HL-60 (cell line): ENCODE measurements around the gene KRT4.

Experiments
- SPI1 ChIP-seq: IDR thresholded peaks from 2 replicates; pipeline ENCODE4 v1.6.1; 2012; ENCODE audit warnings: low read depth, mild to moderate bottlenecking, borderline replicate concordance
- TF ChIP-seq, protein P1 (sequence below): IDR thresholded peaks from one replicate; pipeline ENCODE4 v1.5.1; 2011; ENCODE audit warnings: low read length, control low read depth, inconsistent platforms; ENCODE audit not compliant: insufficient read depth

DNA sequence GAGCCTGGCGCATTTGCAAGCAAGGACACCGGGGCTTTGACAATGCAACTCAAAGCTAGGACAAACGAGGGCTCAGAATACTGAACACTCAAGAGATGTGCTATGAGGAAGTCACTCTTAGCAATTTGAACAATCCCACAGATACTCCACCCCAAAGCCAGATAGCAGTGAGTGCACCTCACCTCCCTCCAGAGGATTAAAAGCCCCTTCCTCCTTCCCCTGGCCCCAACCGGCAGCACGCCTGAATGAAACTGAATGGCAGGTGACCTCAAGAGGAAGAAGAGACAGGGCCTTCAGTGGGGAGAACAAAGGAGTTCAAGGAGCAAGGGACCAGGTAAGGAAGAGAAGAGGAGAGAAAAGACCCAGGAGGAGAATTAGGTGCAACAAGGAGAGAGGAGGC is 36.8 kb upstream of the KRT4 start:
- TF ChIP-seq, protein P1, sequence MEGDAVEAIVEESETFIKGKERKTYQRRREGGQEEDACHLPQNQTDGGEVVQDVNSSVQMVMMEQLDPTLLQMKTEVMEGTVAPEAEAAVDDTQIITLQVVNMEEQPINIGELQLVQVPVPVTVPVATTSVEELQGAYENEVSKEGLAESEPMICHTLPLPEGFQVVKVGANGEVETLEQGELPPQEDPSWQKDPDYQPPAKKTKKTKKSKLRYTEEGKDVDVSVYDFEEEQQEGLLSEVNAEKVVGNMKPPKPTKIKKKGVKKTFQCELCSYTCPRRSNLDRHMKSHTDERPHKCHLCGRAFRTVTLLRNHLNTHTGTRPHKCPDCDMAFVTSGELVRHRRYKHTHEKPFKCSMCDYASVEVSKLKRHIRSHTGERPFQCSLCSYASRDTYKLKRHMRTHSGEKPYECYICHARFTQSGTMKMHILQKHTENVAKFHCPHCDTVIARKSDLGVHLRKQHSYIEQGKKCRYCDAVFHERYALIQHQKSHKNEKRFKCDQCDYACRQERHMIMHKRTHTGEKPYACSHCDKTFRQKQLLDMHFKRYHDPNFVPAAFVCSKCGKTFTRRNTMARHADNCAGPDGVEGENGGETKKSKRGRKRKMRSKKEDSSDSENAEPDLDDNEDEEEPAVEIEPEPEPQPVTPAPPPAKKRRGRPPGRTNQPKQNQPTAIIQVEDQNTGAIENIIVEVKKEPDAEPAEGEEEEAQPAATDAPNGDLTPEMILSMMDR, result no peak
- no peak for TF ChIP-seq SPI1
